Uterus (tissue), 4 donors: ENCODE data around the gene HBD. TPM values are rescaled to one million over a fixed set of nuclear protein-coding genes. Genes with fewer than 3 reads are reported as not detected.

ENCODE experiments used
- DNase-seq, 2 donors: peaks; one replicate each; pipeline ENCODE4 v3.0.0-alpha.2; 2019 to 2020
- H3K27ac ChIP-seq, 2 donors: fragments of 200-600 bp; sonication (generic); 1 replicate in 1 of 2; 2 replicates in 1 of 2; pipeline ENCODE4 v1.5.1; 2016 to 2018
- H3K27me3 ChIP-seq, 2 donors: fragments of 200-600 bp; sonication (generic); one replicate each; pipeline ENCODE4 v1.5.1; 2018 to 2019; ENCODE audit warnings: control low read depth in 1 of 2
- H3K36me3 ChIP-seq, 2 donors: fragments of 200-600 bp; sonication (generic); one replicate each; pipeline ENCODE4 v1.5.1; 2019; ENCODE audit warnings: control low read depth in 1 of 2
- H3K4me1 ChIP-seq, 2 donors: fragments of 200-600 bp; sonication (generic); one replicate each; pipeline ENCODE4 v1.5.1; 2018 to 2019; ENCODE audit warnings: control low read depth in 1 of 2
- H3K4me3 ChIP-seq, 2 donors: fragments of 200-600 bp; sonication (generic); 1 replicate in 1 of 2; 2 replicates in 1 of 2; pipeline ENCODE4 v1.5.1; 2018 to 2019; ENCODE audit warnings: mild to moderate bottlenecking in 1 of 2
- H3K9me3 ChIP-seq, 2 donors: fragments of 200-600 bp; sonication (generic); one replicate each; pipeline ENCODE4 v1.5.1; 2019; ENCODE audit warnings: control low read depth in 1 of 2
- POLR2A ChIP-seq, 2 donors: fragments of 450-650 bp; IDR thresholded peaks; one replicate each; pipeline ENCODE4 v1.6.1; 2016; ENCODE audit warnings: antibody characterized with exemption in 2 of 2, mild to moderate bottlenecking in 1 of 2, moderate library complexity in 1 of 2
- intact Hi-C: fragments of 100-400 bp; cut with DNase I; formaldehyde crosslinking; loops from one replicate; pipeline ENCODE4 v1.15.1; 2023; ENCODE audit warnings: low total_unique reads
- total RNA-seq, 4 donors: library from RNA; depleted of rRNA in 3 of 4; stranded (reverse); fragments of >200 nt in 3 of 4; gene quantifications; one replicate each; pipeline versions ENCODE4 v1.1.0 to v1.2.4, GENCODE V29; 2014 to 2023
- TF ChIP-seq, protein P1 (sequence below), 4 experiments: fragments of 200-600 bp in 2 of 4; fragments of 450-650 bp in 2 of 4; sonication (generic) in 2 of 4; IDR thresholded peaks; one replicate each; pipeline ENCODE4 v1.5.1; 2016 to 2019; ENCODE audit warnings: antibody characterized with exemption in 4 of 4, mild to moderate bottlenecking in 2 of 4, moderate library complexity in 1 of 4
- donor health status: DM: yes; HTN: yes; CAD: no.

Gene HBD
- total RNA-seq, 4 donors from 2014 or later: 0.90 TPM; not detected in 3

- intact Hi-C loops: no loop called here
- no peaks in the 10 kb centered on the region for H3K4me1 ChIP-seq
- TF ChIP-seq, protein P1, sequence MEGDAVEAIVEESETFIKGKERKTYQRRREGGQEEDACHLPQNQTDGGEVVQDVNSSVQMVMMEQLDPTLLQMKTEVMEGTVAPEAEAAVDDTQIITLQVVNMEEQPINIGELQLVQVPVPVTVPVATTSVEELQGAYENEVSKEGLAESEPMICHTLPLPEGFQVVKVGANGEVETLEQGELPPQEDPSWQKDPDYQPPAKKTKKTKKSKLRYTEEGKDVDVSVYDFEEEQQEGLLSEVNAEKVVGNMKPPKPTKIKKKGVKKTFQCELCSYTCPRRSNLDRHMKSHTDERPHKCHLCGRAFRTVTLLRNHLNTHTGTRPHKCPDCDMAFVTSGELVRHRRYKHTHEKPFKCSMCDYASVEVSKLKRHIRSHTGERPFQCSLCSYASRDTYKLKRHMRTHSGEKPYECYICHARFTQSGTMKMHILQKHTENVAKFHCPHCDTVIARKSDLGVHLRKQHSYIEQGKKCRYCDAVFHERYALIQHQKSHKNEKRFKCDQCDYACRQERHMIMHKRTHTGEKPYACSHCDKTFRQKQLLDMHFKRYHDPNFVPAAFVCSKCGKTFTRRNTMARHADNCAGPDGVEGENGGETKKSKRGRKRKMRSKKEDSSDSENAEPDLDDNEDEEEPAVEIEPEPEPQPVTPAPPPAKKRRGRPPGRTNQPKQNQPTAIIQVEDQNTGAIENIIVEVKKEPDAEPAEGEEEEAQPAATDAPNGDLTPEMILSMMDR (IDR thresholded peaks at IDR 0.05): no peak
- TF ChIP-seq POLR2A (IDR thresholded peaks at IDR 0.05): no peak
Observed at GRCh38 chr11:5247472-5248192, 13.3 kb upstream of the HBD start.

GRCh38 chr11:5246772-5247471, 12.6 kb upstream of the HBD start:
- H3K4me1 ChIP-seq: no peaks in the 10 kb centered on the region
- no peak overlapping the region for H3K27ac ChIP-seq
- H3K4me3 ChIP-seq: no peak overlapping the region
- TF ChIP-seq, protein P1 (IDR thresholded peaks at IDR 0.05): no peak
- no peak for TF ChIP-seq POLR2A (IDR thresholded peaks at IDR 0.05)
- no peaks in the 10 kb centered on the region for H3K9me3 ChIP-seq
- no peak for DNase-seq
- intact Hi-C loops: no loop called here
- H3K36me3 ChIP-seq: no peaks in the 10 kb centered on the region
- H3K27me3 ChIP-seq: no peaks in the 10 kb centered on the region

More at GRCh38 chr11:5247472-5248192, 13.3 kb upstream of the HBD start:
- Histone ChIP-seq H3K9me3 (no peaks in the 10 kb centered on the region), H3K36me3 (no peaks in the 10 kb centered on the region), H3K27me3 (no peaks in the 10 kb centered on the region), H3K4me3 (no peak overlapping the region), H3K27ac (no peak overlapping the region)
- DNase-seq: no peak

DNA sequence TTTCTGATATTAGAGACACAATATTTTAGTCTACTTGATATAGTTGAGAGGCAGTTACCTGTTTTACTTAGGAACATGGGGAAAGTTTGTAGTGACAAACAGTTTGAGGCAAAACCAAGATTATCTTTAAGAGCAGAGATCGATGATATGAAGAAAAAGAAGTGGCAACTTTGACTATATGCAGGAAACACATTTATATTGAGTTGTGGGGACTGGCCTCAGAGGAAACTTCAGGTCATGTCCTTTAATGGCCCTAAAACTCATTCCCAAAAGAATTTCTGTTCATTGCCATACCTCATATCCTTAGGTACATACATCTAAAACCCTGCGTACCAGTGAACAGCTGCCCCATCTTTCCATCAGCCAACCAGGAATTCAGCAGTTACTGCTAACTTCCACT, 10.9 kb upstream of the HBD start:
- Histone ChIP-seq H3K36me3 (no peaks in the 10 kb centered on the region), H3K9me3 (no peaks in the 10 kb centered on the region), H3K27ac (no peak overlapping the region), H3K4me1 (no peaks in the 10 kb centered on the region), H3K4me3 (no peak overlapping the region), H3K27me3 (no peaks in the 10 kb centered on the region)
- intact Hi-C loops: no loop called here
- no peak for DNase-seq
- no peak for TF ChIP-seq POLR2A (IDR thresholded peaks at IDR 0.05)
- TF ChIP-seq, protein P1 (IDR thresholded peaks at IDR 0.05): no peak

DNA sequence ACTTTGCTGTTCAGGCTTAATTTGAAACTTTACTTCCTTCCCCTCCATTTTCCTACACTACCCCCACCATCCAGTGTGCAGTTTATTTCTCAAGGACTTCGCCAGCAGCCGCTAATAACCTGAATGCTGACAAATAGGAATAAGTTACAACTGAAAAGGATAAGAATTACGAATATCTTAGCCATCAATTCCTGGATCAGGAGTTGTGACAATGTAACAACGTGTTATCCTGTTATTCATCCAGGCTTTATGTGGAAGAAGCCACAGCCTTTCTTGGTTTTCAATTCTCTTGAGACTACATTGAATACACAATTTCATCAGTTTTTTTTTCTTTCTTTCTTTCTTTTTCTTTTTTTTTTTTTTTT, 9.5 kb upstream of the HBD start:
- intact Hi-C loops: no loop called here
- Histone ChIP-seq H3K4me1 (no peaks in the 10 kb centered on the region), H3K4me3 (no peak overlapping the region), H3K27me3 (no peaks in the 10 kb centered on the region), H3K27ac (no peak overlapping the region), H3K9me3 (no peaks in the 10 kb centered on the region), H3K36me3 (no peaks in the 10 kb centered on the region)
- DNase-seq: no peak
- TF ChIP-seq, protein P1 (IDR thresholded peaks at IDR 0.05): no peak
- no peak for TF ChIP-seq POLR2A (IDR thresholded peaks at IDR 0.05)
